CD14-positive monocyte (primary cell): ENCODE results near the gene AOX1. TPM values are rescaled to one million over a fixed set of nuclear protein-coding genes. Genes with fewer than 3 reads are reported as not detected.

Source experiments
- DNase-seq, 3 donors: peaks; one replicate each; pipeline ENCODE4 v3.0.0-alpha.2; 2011 to 2022
- H2AFZ ChIP-seq: 2 replicates; pipeline ENCODE4 v1.6.0; 2012; ENCODE audit warnings: mild to moderate bottlenecking, low read depth, low read length, inconsistent platforms; ENCODE audit not compliant: insufficient read depth, poor library complexity, severe bottlenecking
- H3K27ac ChIP-seq, 2 donors: 1 replicate in 1 of 2; 2 replicates in 1 of 2; pipeline ENCODE4 v1.5.1; 2012 to 2013; ENCODE audit warnings: low read length in 2 of 2, control low read depth in 1 of 2, inconsistent platforms in 1 of 2, low read depth in 1 of 2, mild to moderate bottlenecking in 1 of 2
- H3K27me3 ChIP-seq, 2 donors: one replicate each; pipeline versions ENCODE4 v1.6.0 to v1.6.1; 2011 to 2013; ENCODE audit warnings: low read length in 2 of 2; ENCODE audit not compliant: control insufficient read depth in 2 of 2, insufficient read depth in 2 of 2
- H3K36me3 ChIP-seq, 2 donors: replicated peaks in 1 of 2; 1 replicate in 1 of 2; 2 replicates in 1 of 2; pipeline versions ENCODE4 v1.5.1 to v1.6.1; 2012 to 2013; ENCODE audit warnings: low read length in 2 of 2, control low read depth in 1 of 2, inconsistent platforms in 1 of 2, mild to moderate bottlenecking in 1 of 2; ENCODE audit not compliant: insufficient read depth in 2 of 2, control insufficient read depth in 1 of 2
- H3K4me1 ChIP-seq, 2 donors: 1 replicate in 1 of 2; 2 replicates in 1 of 2; pipeline versions ENCODE4 v1.5.1 to v1.6.1; 2012 to 2013; ENCODE audit warnings: low read length in 2 of 2, control low read depth in 1 of 2, inconsistent platforms in 1 of 2, mild to moderate bottlenecking in 1 of 2, moderate library complexity in 1 of 2; ENCODE audit not compliant: insufficient read depth in 2 of 2, control insufficient read depth in 1 of 2
- H3K4me2 ChIP-seq: replicated peaks from 2 replicates; pipeline ENCODE3; 2012; ENCODE audit warnings: low read length, moderate library complexity, mild to moderate bottlenecking; ENCODE audit not compliant: poor library complexity, severe bottlenecking; ENCODE audit errors: extremely low read depth
- H3K4me3 ChIP-seq, 3 experiments: fragments of 200-600 bp in 1 of 3; sonication (generic) in 1 of 3; replicated peaks in 1 of 3; 1 replicate in 2 of 3; 2 replicates in 1 of 3; pipeline ENCODE4 v1.5.1; 2011 to 2013; ENCODE audit warnings: low read length in 3 of 3, mild to moderate bottlenecking in 3 of 3, control low read depth in 2 of 3, low read depth in 2 of 3, inconsistent platforms in 1 of 3, moderate library complexity in 1 of 3
- H3K79me2 ChIP-seq: 2 replicates; pipeline ENCODE4 v1.6.0; 2012; ENCODE audit warnings: mild to moderate bottlenecking, control low read depth, inconsistent platforms, low read length, moderate library complexity; ENCODE audit not compliant: insufficient read depth
- H3K9ac ChIP-seq: 2 replicates; pipeline ENCODE4 v1.6.0; 2017; ENCODE audit warnings: low read length, mild to moderate bottlenecking; ENCODE audit not compliant: insufficient read depth, poor library complexity, severe bottlenecking
- H3K9me3 ChIP-seq, 2 donors: replicated peaks in 1 of 2; 1 replicate in 1 of 2; 2 replicates in 1 of 2; pipeline versions ENCODE4 v1.5.1 to v1.6.1; 2012 to 2013; ENCODE audit warnings: low read length in 2 of 2, control low read depth in 1 of 2; ENCODE audit not compliant: control insufficient read depth in 1 of 2, insufficient read depth in 1 of 2
- H4K20me1 ChIP-seq: 2 replicates; pipeline ENCODE4 v1.6.0; 2012; ENCODE audit warnings: mild to moderate bottlenecking, low read length, control low read depth, moderate library complexity; ENCODE audit not compliant: insufficient read depth
- H3K27ac Mint-ChIP-seq, 7 donors: one replicate each; pipeline ENCODE4 v1.8.0; 2020; ENCODE audit warnings: mild to moderate bottlenecking in 7 of 7, mixed read lengths in 7 of 7, moderate library complexity in 6 of 7, inconsistent platforms in 2 of 7
- H3K27me3 Mint-ChIP-seq, 3 donors: one replicate each; pipeline ENCODE4 v1.8.0; 2021 to 2022; ENCODE audit warnings: low read depth in 3 of 3, mild to moderate bottlenecking in 3 of 3, mixed read lengths in 3 of 3, moderate library complexity in 3 of 3, inconsistent platforms in 1 of 3
- H3K36me3 Mint-ChIP-seq, 2 donors: one replicate each; pipeline ENCODE4 v1.8.0; 2020; ENCODE audit warnings: mixed read lengths in 2 of 2, inconsistent platforms in 1 of 2, mild to moderate bottlenecking in 1 of 2
- H3K4me1 Mint-ChIP-seq: one replicate; pipeline ENCODE4 v1.8.0; 2020; ENCODE audit warnings: mild to moderate bottlenecking, mixed read lengths
- H3K4me3 Mint-ChIP-seq, 2 donors: one replicate each; pipeline ENCODE4 v1.8.0; 2020; ENCODE audit warnings: mild to moderate bottlenecking in 2 of 2, mixed read lengths in 2 of 2, moderate library complexity in 1 of 2
- H3K9me3 Mint-ChIP-seq, 7 donors: one replicate each; pipeline ENCODE4 v1.8.0; 2020 to 2022; ENCODE audit warnings: mixed read lengths in 7 of 7, mild to moderate bottlenecking in 6 of 7, moderate library complexity in 6 of 7, inconsistent platforms in 2 of 7
- CTCF ChIP-seq: fragments of 200-600 bp; IDR thresholded peaks from one replicate; pipeline ENCODE4 v1.8.0; 2022; ENCODE audit warnings: antibody characterized with exemption, mild to moderate bottlenecking
- WGBS: methylation state at CpG from one replicate; pipeline ENCODE4 v1.1.5; 2013; ENCODE audit warnings: missing lambda C conversion rate; ENCODE audit not compliant: insufficient coverage; 5-methylcytosine and 5-hydroxymethylcytosine counted together
- intact Hi-C, 2 donors: fragments of 100-400 bp; cut with micrococcal nuclease; formaldehyde crosslinking; loops; one replicate each; pipeline versions ENCODE4 v1.15.0 to v1.15.1; 2023
- polyA plus RNA-seq, 3 donors: library from polyadenylated mRNA; depleted of rRNA in 1 of 3; unstranded in 2 of 3; stranded (reverse) in 1 of 3; fragments of 300-500 nt in 2 of 3; fragments of >200 nt in 1 of 3; fragmentation: Illumina TruSeq in 2 of 3; gene quantifications; 1 replicate in 2 of 3; 2 replicates in 1 of 3; pipeline ENCODE4 v1.2.3, GENCODE V29; 2012 to 2021

Gene AOX1
- polyA plus RNA-seq, 3 donors, result 0.16 TPM; not detected in 2

GRCh38 chr2:200586644-200586975 is 796 bp downstream of the AOX1 start:
- no peak for TF ChIP-seq CTCF
- H2AFZ ChIP-seq, result peak overlapping the region; percentile 92
- Mint-ChIP-seq H3K4me3 (peak overlapping the region; percentile 82 to 92), H3K9me3 (peaks cover 0 to 2% (median 0%) of the 10 kb centered on the region in 7 donors), H3K27me3 (peaks cover 0 to 19% (median 8%) of the 10 kb centered on the region in 3 donors), H3K27ac (peak overlapping the region in 2 of 7 donors; percentile 47 to 70), H3K36me3 (peaks cover 18 to 19% of the 10 kb centered on the region in 2 donors), H3K4me1 (peaks cover 12% of the 10 kb centered on the region)
- H3K9me3 ChIP-seq, result no peaks in the 10 kb centered on the region
- H3K36me3 ChIP-seq, result peaks cover 0 to 4% of the 10 kb centered on the region in 2 donors
- no peaks in the 10 kb centered on the region for H4K20me1 ChIP-seq
- H3K4me3 ChIP-seq, result peak overlapping the region in 1 of 3 experiments; percentile 82
- peaks cover 12 to 14% of the 10 kb centered on the region in 2 donors for H3K4me1 ChIP-seq
- no peak overlapping the region for H3K27ac ChIP-seq
- no peak for DNase-seq
- H3K4me2 ChIP-seq, result peak overlapping the region; percentile 98
- 58% methylated on average over 5 of the region's 9 CpGs for WGBS
- H3K27me3 ChIP-seq, result peaks cover 0 to 10% of the 10 kb centered on the region in 2 donors
- H3K9ac ChIP-seq, result peak overlapping the region; percentile 62
- intact Hi-C loops, result loop anchor here in 1 of 2 donors (5.0 kb wide), 1 partner anchor 111 kb away; no protein-coding TSS in a partner anchor
- no peaks in the 10 kb centered on the region for H3K79me2 ChIP-seq

GRCh38 chr2:200587007-200587616 is 1.3 kb downstream of the AOX1 start:
- no peak for TF ChIP-seq CTCF
- H4K20me1 ChIP-seq, result no peaks in the 10 kb centered on the region
- no peak overlapping the region for H3K27ac Mint-ChIP-seq
- intact Hi-C loops, result loop anchor here in 1 of 2 donors (5.0 kb wide), 1 partner anchor 110 kb away; no protein-coding TSS in a partner anchor
- no peak overlapping the region for H3K4me3 ChIP-seq
- WGBS, result 100% methylated on average over 4 of the region's 9 CpGs
- H3K4me2 ChIP-seq, result no peak overlapping the region
- H3K9ac ChIP-seq, result no peak overlapping the region
- peaks cover 12% of the 10 kb centered on the region for H3K4me1 Mint-ChIP-seq
- H3K4me3 Mint-ChIP-seq, result no peak overlapping the region
- no peaks in the 10 kb centered on the region for H3K79me2 ChIP-seq
- peak overlapping the region; percentile 5 for H2AFZ ChIP-seq
- peaks cover 0 to 19% (median 8%) of the 10 kb centered on the region in 3 donors for H3K27me3 Mint-ChIP-seq
- no peaks in the 10 kb centered on the region for H3K36me3 ChIP-seq
- peaks cover 0 to 2% (median 0%) of the 10 kb centered on the region in 7 donors for H3K9me3 Mint-ChIP-seq
- peaks cover 15 to 18% of the 10 kb centered on the region in 2 donors for H3K36me3 Mint-ChIP-seq
- no peak overlapping the region for H3K27ac ChIP-seq
- peaks cover 0 to 10% of the 10 kb centered on the region in 2 donors for H3K27me3 ChIP-seq
- peaks cover 12 to 14% of the 10 kb centered on the region in 2 donors for H3K4me1 ChIP-seq
- H3K9me3 ChIP-seq, result no peaks in the 10 kb centered on the region
- no peak for DNase-seq
